Measurements from ENCODE around the gene LDHD.

DNA sequence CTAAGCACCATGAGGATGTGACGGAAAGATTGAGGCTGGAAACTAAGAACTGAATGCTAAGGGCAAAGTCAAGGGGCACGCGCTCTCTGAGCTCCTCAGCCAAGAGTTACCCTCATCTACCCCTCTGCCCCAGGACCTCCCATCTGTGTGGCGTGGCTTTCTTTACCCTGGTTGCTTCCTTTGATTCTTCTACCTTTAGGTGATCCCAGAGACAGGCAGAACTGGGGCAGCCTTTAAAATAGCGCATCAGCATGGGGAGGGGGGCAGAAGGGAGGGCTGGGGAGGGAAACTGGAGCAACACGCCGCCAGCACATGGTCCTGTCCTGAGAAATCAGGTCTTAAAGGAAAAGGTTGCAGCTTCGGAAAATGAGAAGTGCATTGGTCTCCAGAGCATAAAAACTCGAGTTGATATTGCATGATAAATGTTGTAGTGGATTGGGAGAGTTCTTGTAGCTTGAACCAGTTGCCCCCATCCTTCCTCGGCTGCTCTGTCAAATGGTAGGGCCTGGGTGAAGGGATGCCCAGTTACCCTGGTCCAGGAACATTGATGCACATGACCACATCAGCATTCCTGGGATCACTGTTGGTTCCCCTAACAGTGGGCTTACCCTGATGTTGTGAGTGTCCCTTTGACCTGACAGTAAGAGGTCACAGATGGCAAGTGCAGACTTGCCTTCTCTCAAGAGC, 29.7 kb downstream of the LDHD start:
- TF ChIP-seq, protein P1, sequence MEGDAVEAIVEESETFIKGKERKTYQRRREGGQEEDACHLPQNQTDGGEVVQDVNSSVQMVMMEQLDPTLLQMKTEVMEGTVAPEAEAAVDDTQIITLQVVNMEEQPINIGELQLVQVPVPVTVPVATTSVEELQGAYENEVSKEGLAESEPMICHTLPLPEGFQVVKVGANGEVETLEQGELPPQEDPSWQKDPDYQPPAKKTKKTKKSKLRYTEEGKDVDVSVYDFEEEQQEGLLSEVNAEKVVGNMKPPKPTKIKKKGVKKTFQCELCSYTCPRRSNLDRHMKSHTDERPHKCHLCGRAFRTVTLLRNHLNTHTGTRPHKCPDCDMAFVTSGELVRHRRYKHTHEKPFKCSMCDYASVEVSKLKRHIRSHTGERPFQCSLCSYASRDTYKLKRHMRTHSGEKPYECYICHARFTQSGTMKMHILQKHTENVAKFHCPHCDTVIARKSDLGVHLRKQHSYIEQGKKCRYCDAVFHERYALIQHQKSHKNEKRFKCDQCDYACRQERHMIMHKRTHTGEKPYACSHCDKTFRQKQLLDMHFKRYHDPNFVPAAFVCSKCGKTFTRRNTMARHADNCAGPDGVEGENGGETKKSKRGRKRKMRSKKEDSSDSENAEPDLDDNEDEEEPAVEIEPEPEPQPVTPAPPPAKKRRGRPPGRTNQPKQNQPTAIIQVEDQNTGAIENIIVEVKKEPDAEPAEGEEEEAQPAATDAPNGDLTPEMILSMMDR (IDR thresholded peaks at IDR 0.05; ENCODE audit: low read depth, low read length, poor library complexity, severe bottlenecking) = no peak
- TF ChIP-seq EZH2phosphoT487 (IDR thresholded peaks at IDR 0.05; ENCODE audit: borderline replicate concordance, low read length) = no peak
